ENCODE data around the gene SFSWAP.
"Not testable (repeated sequence)": the region's sequence is repeated elsewhere in the genome, so short reads cannot be mapped to it uniquely, and the experiment has no call there.

Gene SFSWAP

DNA sequence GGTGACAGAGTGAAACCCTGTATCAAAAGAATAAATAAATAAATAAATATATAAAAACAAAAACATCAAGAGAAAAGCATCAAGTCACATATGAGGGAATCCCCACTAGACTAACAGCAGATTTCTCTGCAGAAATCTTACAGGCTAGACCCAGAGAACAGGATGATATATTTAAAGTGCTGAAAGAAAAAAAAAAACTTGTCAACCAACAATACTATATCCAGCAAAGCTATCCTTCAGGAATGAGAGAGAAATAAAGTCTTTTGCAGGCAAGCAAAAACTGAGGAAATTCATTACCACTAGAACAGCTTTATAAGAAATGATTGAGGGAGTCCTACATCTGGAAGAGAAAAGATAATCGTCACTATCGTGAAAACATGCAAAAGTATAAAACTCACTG is 6.4 kb upstream of the SFSWAP start:
- DNase-seq: no peak

DNA sequence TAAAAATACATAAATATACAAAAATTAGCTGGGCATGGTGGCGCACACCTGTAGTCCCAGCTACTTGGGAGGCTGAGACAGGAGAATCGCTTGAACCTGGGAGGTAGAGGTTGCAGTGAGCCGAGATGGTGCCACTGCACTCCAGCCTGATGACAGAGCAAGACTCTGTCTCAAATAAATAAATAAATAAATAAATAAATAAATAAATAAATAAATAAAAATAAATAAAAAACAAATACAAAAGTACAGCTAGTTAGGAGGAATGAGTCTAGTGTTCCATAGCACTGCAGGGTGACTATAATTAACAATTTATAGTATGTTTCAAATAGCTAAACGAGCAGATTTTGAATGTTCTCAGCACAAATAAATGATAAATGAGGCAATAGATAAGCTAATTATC is 4.2 kb upstream of the SFSWAP start:
- DNase-seq: not testable (repeated sequence)

DNA sequence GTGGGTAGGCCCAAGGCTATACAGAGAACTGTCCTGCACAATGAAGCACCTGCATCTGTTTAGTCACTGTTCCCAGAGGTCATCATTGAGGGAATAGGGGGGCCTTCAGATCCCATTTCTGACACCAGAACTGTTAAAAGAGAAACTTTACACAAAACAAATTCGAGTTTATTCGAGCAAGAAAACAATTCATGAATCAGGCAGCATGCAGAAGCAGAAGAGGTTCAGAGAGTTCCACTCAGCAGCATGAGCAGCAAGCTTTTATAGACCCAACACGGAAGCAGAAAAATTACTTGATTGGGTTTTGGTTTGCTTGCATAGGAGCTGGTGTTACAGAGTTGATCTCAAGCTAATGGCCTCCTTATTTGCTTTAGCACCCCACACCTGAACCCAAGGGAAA is 1.7 kb upstream of the SFSWAP start:
- no peak for DNase-seq

- no peak for DNase-seq
Measured at GRCh38 chr12:131711551-131712205, 788 bp downstream of the SFSWAP start.

DNA sequence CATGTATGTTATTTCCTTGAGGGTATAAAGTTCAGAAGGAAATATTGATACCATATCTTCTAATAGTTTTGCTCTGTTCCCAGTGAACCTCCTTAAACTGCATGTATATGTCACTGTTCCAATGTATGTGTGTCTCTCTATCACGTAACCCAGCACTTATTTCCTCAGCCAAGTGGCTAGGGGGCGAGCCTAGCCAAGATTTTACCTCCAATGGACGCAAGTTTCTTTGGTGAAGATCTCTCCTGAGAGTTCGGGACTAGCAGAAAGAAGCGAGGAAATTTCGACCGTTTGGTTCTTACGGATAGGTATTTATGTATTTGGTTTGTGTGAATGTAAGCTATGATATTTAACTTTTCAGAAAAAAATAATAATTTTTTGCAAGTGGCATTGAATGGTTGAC is 2.5 kb downstream of the SFSWAP start:
- DNase-seq: no peak

- no peak for DNase-seq
Measured at GRCh38 chr12:131714759-131715158, 3.9 kb downstream of the SFSWAP start.

- DNase-seq: no peak
Measured at GRCh38 chr12:131716282-131716681, 5.4 kb downstream of the SFSWAP start.

DNA sequence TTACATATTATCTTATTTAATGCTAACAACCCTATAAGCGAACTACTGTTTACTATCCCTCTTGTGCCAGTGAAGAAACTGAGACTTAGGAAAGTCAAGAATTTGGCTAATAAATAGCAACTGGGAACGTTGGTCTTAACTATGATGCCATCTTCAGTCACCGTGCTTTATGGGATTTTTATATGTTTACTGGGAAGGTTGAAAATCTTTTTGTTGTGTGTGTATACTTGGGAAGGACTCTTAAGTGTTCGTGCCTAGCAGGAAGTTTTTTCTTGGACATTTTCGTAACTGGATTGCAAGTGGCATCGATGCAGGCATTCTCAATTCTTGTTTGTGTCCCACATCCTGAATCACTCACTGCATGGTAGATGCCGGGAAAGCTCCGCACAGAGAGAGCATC is 9.4 kb downstream of the SFSWAP start:
- no peak for DNase-seq

GRCh38 chr12:131720921-131721320 is 10.0 kb downstream of the SFSWAP start:
- no peak for DNase-seq

DNA sequence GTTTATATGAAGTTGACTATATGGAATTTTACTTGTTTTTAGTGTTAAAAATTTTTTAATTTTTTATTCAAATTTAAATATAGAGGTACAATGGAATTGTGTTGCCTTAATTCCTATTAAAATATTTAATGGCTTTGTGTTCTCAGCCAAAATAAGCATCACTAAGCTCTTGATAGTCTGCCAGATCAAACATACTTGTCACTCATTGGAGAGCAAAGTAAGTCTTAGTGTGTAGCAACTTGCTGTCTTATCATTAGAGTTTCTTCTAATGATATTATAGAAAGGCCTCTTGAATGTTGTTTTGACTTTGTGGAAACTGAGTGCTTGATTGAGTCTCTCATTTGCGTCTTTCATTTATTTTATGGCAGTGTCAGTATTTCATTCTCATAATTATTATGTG is 10.7 kb downstream of the SFSWAP start:
- no peak for DNase-seq

DNA sequence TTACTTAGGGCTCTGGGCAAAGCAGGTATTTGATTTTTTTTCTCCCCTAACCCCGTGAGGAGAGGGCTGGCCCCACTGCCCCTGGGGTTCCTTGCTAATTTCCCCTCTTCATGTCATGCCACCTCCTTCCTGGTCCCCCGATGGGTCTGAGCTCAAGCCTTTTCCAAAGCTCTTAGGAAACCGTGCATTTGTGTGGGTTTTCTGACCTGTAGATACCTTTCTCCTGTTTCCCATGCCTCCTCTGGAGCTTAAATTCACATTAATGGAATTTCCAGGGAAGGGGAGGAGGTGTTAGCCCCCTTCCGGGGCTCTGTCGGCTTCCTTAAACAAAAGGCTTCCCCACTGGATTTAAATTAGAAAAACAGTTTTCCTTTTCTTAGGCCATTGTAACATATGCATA is 12.6 kb downstream of the SFSWAP start:
- no peak for DNase-seq

DNA sequence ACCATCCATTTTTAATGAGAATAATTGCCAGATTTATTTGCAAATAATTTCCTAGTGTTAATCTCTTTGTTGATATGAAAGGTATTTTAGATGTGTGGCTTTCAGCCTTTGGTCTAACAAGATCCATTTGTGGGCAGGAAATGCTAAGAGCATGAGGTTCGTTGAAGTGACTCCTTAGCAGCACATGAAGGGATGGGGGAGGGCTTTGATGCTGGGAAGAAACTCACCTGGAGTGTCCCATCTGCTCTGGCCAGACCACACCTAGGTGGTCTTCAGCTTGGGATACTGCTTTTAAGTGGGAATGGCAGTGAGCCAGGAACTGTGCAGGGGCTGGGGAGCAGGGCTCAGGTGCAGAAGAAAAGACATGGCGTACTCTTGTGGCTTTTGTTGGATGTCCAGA is 13.6 kb downstream of the SFSWAP start:
- no peak for DNase-seq

- no peak for DNase-seq
Measured at GRCh38 chr12:131725503-131725902, 14.6 kb downstream of the SFSWAP start.

DNA sequence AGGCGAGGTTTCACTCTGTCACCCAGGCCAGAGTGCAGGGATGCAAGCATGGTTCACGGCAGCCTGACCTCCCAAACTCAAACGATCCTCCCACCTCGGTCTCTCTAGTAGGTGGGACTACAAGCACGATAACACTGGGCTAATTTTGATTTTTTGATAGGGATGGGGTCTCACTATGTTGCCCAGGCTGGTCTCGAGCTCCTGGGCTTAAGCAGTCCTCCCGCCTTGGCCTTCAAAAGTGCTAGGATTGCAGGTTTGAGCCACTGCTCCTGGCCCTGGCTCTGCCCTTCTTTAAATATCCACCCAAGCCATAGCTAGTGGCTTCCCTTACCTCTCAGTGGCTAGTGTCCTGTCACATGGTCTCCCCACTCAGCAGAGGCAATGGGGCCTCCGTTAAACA is 17.8 kb downstream of the SFSWAP start:
- no peak for DNase-seq

- DNase-seq: no peak
Measured at GRCh38 chr12:131729254-131729955, 18.5 kb downstream of the SFSWAP start.

DNA sequence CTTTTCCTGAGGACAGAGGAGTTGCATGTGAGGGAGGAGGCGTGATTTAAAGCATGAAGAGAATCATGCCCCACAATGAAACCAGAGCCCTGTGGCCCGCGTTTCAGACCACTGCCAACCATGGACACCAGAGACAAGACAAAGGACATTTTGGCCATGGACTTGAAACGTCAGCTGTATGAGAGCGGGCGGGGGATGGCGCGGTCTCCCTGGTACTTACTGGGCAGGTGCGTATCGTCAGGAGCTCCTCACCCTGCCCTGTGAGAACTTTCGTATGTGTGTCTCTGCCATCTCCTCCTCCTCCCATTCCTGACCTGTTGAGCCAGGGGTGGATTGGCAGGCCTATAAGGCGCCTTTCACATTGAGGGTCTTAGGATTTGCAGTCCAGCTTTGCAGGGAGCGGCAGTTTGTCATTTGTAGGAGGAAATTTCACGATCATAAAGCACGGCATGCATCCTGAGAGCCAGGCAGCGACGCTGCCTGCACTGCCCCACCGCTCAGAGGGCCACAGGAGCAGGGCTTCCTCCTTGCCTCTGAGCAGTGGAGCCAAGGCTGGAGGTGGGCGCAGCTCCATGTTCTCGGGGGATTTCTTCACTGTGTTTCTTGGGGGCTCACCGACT is 22.2 kb downstream of the SFSWAP start:
- DNase-seq: no peak

DNA sequence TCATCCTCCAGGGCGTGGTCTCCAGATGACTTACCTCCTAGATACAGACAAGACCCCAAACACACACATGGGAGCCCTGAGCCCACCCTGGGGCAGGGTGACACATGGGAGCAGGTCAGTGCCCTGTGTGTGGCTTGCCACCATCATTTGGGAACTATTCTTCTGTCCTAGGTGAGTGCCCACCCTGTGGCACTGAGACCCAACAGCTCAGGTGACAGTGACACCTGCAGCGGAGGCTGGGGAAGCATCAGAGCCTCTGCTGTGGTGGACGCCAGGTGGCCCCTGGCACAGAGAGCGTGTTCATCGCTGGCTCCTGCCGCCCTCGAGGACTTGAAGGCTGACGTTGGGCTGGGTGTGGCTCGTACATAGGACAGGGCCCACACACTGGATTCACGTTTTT is 23.0 kb downstream of the SFSWAP start:
- DNase-seq: no peak

DNA sequence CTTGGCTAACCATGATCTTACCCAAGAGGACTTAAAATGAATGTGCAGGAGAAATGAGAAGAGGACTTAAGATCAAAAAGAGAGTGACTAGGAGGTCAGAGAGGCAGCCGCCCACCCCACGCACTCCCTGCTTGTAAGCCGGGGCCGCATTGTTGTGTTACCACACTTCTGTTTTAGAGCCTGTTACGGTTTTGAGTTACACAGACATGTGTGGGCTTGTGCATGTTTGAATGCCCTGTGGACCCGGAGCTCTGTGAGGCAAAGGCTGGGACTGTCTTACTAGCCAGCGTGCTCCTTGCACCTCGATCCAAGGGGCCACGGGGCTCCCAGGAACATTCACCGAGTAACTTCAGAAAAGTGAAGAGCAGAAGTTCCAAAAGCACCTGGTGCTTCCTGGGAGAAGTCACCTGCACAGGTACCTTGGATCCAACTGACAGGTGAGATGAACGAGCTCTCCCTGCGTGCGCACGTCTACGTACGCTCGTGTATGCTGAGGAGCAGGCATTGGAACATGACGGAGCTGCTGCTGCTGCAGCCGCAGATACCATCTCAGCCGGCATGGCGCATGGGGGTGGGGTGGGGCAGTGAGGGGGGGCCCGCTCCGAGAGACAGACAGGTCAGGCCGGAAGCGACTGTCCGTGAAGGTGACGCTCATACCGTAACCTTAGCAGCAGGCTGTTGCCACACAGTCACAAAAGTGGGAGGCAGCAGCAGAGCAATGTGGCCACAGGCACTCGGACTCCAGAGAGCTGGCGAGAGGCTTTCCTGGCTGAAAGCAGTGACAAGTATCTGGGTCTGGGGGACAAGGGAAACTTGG is 23.7 kb downstream of the SFSWAP start:
- DNase-seq: no peak

DNA sequence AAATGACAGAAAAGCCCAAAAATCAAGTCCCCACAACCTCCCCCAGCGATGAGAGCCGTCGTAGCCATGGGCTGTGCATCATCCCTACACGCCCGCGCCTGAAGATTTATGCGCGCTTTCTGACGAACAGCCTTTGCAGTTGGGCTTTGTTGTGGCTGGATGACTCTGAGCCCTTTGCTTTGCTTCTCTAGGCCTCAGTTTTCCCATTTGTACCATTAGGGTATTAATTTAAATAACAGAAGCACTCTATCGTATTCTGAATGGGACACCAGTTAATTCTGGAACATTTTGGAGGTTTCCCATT is 24.2 kb downstream of the SFSWAP start:
- no peak for DNase-seq

DNA sequence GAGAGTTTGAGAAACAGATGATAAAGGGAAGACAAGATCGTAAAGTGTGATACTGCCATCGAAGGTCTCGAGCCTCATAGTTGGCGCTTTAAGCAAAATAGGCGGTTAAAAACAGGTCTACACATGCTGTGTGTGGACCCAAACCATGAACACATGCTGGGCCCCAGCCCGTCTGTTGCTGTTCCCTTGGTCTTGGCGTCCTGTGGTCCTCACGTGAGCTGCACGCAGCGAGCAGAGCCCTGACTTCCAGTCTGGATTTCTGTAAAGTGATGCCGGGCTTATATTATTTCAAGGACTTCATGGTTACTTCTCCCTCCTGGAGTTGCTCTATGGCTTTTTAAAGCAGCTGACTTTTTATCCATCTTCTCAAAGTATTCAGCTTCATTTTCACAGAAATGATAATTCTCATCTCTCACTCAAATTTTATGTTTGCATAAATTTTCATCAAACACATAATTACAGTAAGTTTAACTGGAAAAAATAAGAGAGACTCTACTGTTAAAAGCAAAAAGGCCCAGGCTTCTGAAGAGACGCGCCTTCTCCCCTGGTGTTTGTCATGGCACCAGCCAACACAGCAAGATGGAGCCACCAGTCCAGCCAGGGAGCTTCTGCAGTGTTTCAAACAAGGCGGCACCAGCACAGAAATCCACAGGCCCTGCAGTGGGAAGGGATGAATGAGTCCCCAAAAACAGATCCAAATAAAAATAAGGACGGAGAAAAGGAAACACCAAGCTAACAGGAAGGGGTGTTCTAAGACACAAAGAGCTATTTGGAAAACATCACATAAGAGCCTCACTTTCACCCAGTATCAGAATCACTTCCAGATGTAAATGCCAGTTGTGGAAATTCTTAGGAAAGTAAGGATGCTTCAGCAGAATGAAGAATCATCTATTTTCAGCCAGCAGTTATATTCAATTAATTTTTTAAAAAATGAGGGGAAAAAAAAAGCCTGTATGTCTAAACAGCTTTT is 24.9 kb downstream of the SFSWAP start:
- no peak for DNase-seq

- no peak for DNase-seq
Measured at GRCh38 chr12:131736446-131737149, 25.7 kb downstream of the SFSWAP start.
